Amniotic stem cell (primary cell): Measurements from ENCODE around the gene AADACL4.
"Not testable (repeated sequence)": the region's sequence is repeated elsewhere in the genome, so short reads cannot be mapped to it uniquely, and the experiment has no call there.

ENCODE experiments used
- DNase-seq: peaks from one replicate; lab custom pipeline; 2025; lab: John Stamatoyannopoulos, UW

The AADACL4 gene

DNA sequence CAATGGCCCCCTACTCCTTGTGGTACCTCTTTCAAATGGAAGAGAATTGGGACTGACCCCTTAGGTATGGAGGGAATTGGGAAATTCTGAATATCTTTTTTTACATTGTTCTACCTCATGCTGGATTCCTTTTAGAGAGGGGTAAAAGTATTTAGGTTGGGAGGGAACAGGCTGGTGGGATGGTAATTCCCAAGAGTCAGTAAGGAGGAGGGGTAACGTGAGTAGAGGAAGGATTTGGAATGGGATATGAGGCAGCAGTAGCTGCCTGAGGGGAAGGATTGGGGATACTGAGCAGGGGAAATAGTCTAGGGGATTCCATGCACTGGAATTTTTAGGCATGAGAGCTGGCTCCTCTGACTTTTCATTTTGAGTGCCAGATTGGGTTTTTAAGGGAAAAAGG is 68.2 kb downstream of the AADACL4 start:
- no peak for DNase-seq

DNA sequence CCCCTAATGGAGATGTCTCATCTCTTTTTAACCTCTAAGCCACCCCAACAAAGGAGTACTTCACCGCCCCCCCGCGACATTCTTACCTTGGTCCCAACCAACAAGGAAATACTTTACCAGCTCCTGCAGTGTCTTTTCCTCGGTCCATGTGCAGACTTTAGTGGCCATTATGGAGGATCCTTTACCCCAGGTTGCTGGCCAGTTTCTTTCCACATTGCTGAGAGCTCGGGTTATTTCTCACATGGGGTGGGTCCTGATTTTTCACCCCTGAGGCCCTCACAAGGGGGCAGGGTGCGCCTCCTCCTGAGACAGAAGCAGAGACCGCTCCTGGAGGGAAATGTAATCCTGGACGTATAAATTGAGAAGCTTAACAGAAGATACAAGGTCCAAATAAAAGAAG is 69.0 kb downstream of the AADACL4 start:
- DNase-seq = no peak

DNA sequence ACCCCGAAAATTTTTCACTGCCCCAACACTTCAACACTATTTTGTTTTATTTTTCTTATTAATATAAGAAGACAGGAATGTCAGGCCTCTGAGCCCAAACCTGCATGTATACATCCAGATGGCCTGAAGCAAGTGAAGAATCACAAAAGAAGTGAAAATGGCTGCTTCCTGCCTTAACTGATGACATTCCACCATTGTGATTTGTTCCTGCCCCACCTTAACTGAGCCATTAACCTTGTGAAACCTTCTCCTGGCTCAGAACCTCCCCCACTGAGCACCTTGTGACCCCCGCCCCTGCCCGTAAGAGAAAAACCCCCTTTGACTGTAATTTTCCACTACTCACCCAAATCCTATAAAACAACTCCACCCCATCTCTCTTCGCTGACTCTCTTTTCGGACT is 69.8 kb downstream of the AADACL4 start:
- DNase-seq = not testable (repeated sequence)

DNA sequence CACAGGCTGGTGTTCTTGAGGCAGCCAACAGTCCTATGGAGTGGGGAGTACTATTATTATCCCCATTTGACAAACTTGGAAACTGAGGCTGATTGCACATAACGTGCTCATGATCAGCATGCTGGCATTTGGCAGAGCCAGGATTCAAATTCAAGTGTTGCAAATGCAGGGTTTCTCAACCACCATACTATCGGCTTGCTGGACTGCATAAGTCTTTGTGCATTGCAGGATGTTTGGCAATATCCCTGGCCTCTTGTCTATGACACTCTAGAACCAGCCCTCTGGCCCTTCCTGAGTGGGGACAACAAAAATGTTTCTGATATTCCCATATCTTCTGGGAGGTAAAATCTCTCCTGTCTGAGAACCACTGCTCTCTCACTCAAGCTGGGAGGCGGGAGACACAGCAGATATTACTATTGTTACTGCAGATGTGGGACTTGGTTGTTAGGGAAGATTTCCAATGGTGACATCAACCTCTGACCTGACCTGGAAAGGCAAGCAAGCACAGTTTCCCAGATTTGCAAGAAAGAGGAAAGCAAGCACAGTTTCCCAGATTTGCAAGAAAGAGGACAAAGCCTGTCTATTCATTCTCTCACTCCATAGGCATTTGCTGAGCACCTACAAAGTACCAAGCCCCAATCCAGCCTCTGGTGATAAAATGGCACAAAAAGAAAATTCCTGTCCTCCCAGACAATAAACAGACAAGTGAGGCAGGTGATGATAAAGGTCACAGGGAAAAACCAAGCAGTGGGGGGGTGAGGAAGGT is 71.0 kb downstream of the AADACL4 start:
- DNase-seq = no peak

DNA sequence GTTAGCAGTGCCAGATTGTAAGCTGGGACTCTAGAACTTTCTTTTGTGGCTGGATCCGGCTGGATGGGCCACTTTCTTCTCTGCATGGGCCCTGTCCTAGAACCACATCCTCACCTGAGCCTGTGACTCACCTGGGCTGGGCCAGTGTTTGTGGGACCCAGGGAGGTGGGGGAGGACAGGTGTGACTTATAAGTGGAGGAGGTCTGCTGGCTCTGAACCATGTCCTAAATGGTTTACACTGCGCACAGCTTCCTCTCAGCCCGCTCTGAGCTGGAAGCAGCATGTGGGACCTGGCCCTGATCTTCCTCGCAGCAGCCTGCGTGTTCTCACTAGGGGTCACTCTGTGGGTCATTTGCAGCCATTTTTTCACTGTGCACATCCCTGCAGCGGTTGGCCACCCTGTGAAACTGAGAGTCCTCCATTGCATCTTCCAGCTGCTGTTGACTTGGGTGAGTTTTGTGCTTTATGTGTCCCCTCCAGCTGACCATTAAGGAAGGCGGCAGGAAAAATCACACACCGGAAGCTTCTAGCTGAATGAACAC is 72.1 kb downstream of the AADACL4 start, which contains the start of gene AADACL3:
Gene AADACL3 (plus strand): TSS at position 215 of the 542 bp plus-strand sequence. CDS start 67 bp downstream, at position 282.
- DNase-seq = no peak
